Adrenal gland (tissue), 12 donors: ENCODE results near the gene AMBP. TPM values are rescaled to one million over a fixed set of nuclear protein-coding genes. Genes with fewer than 3 reads are reported as not detected.

Source experiments
- DNase-seq, 7 donors: peaks; one replicate each; pipeline ENCODE4 v3.0.0-alpha.2; 2019 to 2020
- H3K27ac ChIP-seq, 5 donors: fragments of 200-600 bp; sonication (generic) in 4 of 5; 1 replicate in 3 of 5; 2 replicates in 2 of 5; pipeline versions ENCODE4 v1.5.1 to v1.8.0; 2016 to 2020; ENCODE audit warnings: mild to moderate bottlenecking in 1 of 5
- H3K27me3 ChIP-seq: fragments of 200-600 bp; 2 replicates; pipeline ENCODE4 v1.8.0; 2021
- H3K36me3 ChIP-seq, 2 donors: fragments of 200-600 bp; replicated peaks in 1 of 2; 1 replicate in 1 of 2; 2 replicates in 1 of 2; pipeline versions ENCODE4 v1.5.1 to v1.8.0; 2018 to 2022
- H3K4me1 ChIP-seq, 2 donors: fragments of 200-600 bp; replicated peaks in 1 of 2; 1 replicate in 1 of 2; 2 replicates in 1 of 2; pipeline versions ENCODE4 v1.5.1 to v1.8.0; 2018 to 2021
- H3K4me3 ChIP-seq, 4 donors: fragments of 200-600 bp; sonication (generic) in 3 of 4; one replicate each; pipeline ENCODE4 v1.5.1; 2016 to 2018
- H3K9me3 ChIP-seq, 3 donors: fragments of 200-600 bp; sonication (generic) in 1 of 3; replicated peaks in 1 of 3; 1 replicate in 2 of 3; 2 replicates in 1 of 3; pipeline versions ENCODE4 v1.5.1 to v1.8.0; 2016 to 2021
- CTCF ChIP-seq, 6 experiments: fragments of 450-650 bp in 4 of 6; fragments of 200-600 bp in 2 of 6; sonication (generic) in 1 of 6; IDR thresholded peaks; 1 replicate in 5 of 6; 2 replicates in 1 of 6; pipeline versions ENCODE4 v1.5.1 to v1.8.0; 2016 to 2021; ENCODE audit warnings: antibody characterized with exemption in 6 of 6, mild to moderate bottlenecking in 2 of 6, moderate library complexity in 1 of 6
- POLR2A ChIP-seq, 2 donors: fragments of 450-650 bp; IDR thresholded peaks; one replicate each; pipeline ENCODE4 v1.6.1; 2017; ENCODE audit warnings: antibody characterized with exemption in 2 of 2, mild to moderate bottlenecking in 2 of 2, moderate library complexity in 1 of 2
- WGBS, 4 donors: extraction: QIAGEN DNeasy Blood & Tissue Kit in 2 of 4; methylation state at CpG; one replicate each; pipeline versions ENCODE4 v1.1.5 to v1.1.7; 2013 to 2017; 5-methylcytosine and 5-hydroxymethylcytosine counted together
- intact Hi-C, 2 donors: fragments of 100-400 bp; cut with DNase I; formaldehyde crosslinking; loops; one replicate each; pipeline versions ENCODE4 v1.14.1 to v1.15.0; 2022 to 2023
- polyA plus RNA-seq, 3 donors: library from polyadenylated mRNA; stranded (reverse); fragments of 200-250 nt in 2 of 3; fragments of 350-450 nt in 1 of 3; fragmentation: Illumina TruSeq in 1 of 3; extraction: RNeasy Lipid Tissue Mini Kit (QIAGEN cat#74804) in 1 of 3; gene quantifications; one replicate each; pipeline ENCODE4 v1.2.3, GENCODE V29; 2013 to 2014
- total RNA-seq, 9 donors: library from RNA; depleted of rRNA in 4 of 9; stranded (reverse); fragments of >200 nt in 4 of 9; fragments of 120-200 nt in 1 of 9; fragmentation: NEBNext Ultra II Directional in 1 of 9; extraction: Animal tissue kit (Norgen Biotek cat#: 25700) in 1 of 9; gene quantifications; one replicate each; pipeline versions ENCODE4 v1.1.0 to v1.2.4, GENCODE V29; 2013 to 2023
- donor health status: healthy with polysubstance abuse.
- donor health status: Bipolar disorder and iron deficiency.
- donor health status: DM: yes; HTN: yes; CAD: no.
- donor health status: DM: no; HTN: no; CAD: no.
- donor health status: DM: no; HTN: no; CAD: no.
- donor health status: DM: yes; HTN: yes; CAD: no.

The AMBP gene
- total and polyA plus RNA-seq, 12 donors: 0.17 to 2.8 (median 0.44) TPM; not detected in 5

GRCh38 chr9:114096866-114097612 is 18.9 kb upstream of the AMBP start:
- Histone ChIP-seq H3K4me3 (no peak overlapping the region), H3K9me3 (no peaks in the 10 kb centered on the region), H3K36me3 (no peaks in the 10 kb centered on the region), H3K27me3 (peaks cover 10% of the 10 kb centered on the region), H3K4me1 (peaks cover 0 to 8% of the 10 kb centered on the region in 2 donors), H3K27ac (no peak overlapping the region)
- intact Hi-C loops: no loop called here
- no peak for TF ChIP-seq POLR2A (IDR thresholded peaks at IDR 0.05)
- TF ChIP-seq CTCF (IDR thresholded peaks at IDR 0.05): no peak
- DNase-seq: no peak
- 71 to 84% (median 82%) methylated on average over 10 to 14 of the region's 14 CpGs for WGBS, 4 donors

- peaks cover 0 to 8% of the 10 kb centered on the region in 2 donors for H3K4me1 ChIP-seq
- no peak overlapping the region for H3K27ac ChIP-seq
- no peaks in the 10 kb centered on the region for H3K9me3 ChIP-seq
- no peak for TF ChIP-seq CTCF (IDR thresholded peaks at IDR 0.05)
- TF ChIP-seq POLR2A (IDR thresholded peaks at IDR 0.05): no peak
- H3K4me3 ChIP-seq: no peak overlapping the region
- peaks cover 10% of the 10 kb centered on the region for H3K27me3 ChIP-seq
- H3K36me3 ChIP-seq: no peaks in the 10 kb centered on the region
- 87 to 95% (median 90%) methylated on average over 8 to 9 of the region's 9 CpGs for WGBS, 4 donors
- no peak for DNase-seq
- intact Hi-C loops: no loop called here
Observed at GRCh38 chr9:114096041-114096511, 18.0 kb upstream of the AMBP start.

- Histone ChIP-seq H3K4me3 (no peak overlapping the region), H3K4me1 (peaks cover 0 to 8% of the 10 kb centered on the region in 2 donors), H3K27ac (no peak overlapping the region), H3K36me3 (no peaks in the 10 kb centered on the region), H3K27me3 (peaks cover 10% of the 10 kb centered on the region), H3K9me3 (no peaks in the 10 kb centered on the region)
- intact Hi-C loops: no loop called here
- DNase-seq: no peak
- no peak for TF ChIP-seq CTCF (IDR thresholded peaks at IDR 0.05)
- TF ChIP-seq POLR2A (IDR thresholded peaks at IDR 0.05): no peak
- WGBS, 4 donors: 95 to 97% (median 96%) methylated on average over 8 to 12 of the region's 12 CpGs
Observed at GRCh38 chr9:114094971-114095370, 16.9 kb upstream of the AMBP start.

GRCh38 chr9:114093761-114094505 is 15.8 kb upstream of the AMBP start:
- intact Hi-C loops: no loop called here
- Histone ChIP-seq H3K9me3 (no peaks in the 10 kb centered on the region), H3K4me1 (peaks cover 0 to 8% of the 10 kb centered on the region in 2 donors), H3K36me3 (no peaks in the 10 kb centered on the region), H3K27me3 (peaks cover 9% of the 10 kb centered on the region), H3K4me3 (no peak overlapping the region), H3K27ac (no peak overlapping the region)
- 94 to 96% (median 95%) methylated on average over 6 to 9 of the region's 9 CpGs for WGBS, 4 donors
- no peak for DNase-seq
- TF ChIP-seq POLR2A (IDR thresholded peaks at IDR 0.05): no peak
- no peak for TF ChIP-seq CTCF (IDR thresholded peaks at IDR 0.05)
